ENCODE data around the gene ZMAT5.

- TF ChIP-seq CTCF (conservative IDR thresholded peaks at IDR 0.05; ENCODE audit: low read depth, low read length) (no peak), EZH2 (IDR thresholded peaks at IDR 0.05; ENCODE audit: low read length, unreplicated experiment) (no peak)
Observed at GRCh38 chr22:29718949-29719898, 47.6 kb downstream of the ZMAT5 start.

Data from PC-3 (cell line).